GM20000 (cell line): Measurements from ENCODE around the gene MKNK2.
A peak's percentile ranks its signal among the peaks of the same experiment; 100 is the strongest.
"Not testable (repeated sequence)": the region's sequence is repeated elsewhere in the genome, so short reads cannot be mapped to it uniquely, and the experiment has no call there.

Source experiments
- DNase-seq: peaks from one replicate; pipeline ENCODE4 v3.0.0; 2012; ENCODE audit warnings: low spot score
- TF ChIP-seq, protein P1 (sequence below): IDR thresholded peaks from 2 replicates; pipeline ENCODE4 v1.5.1; 2012; ENCODE audit warnings: mild to moderate bottlenecking, control low read depth; ENCODE audit errors: extremely low read depth, missing control alignments

The MKNK2 gene

GRCh38 chr19:2039089-2039958, 11.7 kb downstream of the MKNK2 start:
- TF ChIP-seq, protein P1, sequence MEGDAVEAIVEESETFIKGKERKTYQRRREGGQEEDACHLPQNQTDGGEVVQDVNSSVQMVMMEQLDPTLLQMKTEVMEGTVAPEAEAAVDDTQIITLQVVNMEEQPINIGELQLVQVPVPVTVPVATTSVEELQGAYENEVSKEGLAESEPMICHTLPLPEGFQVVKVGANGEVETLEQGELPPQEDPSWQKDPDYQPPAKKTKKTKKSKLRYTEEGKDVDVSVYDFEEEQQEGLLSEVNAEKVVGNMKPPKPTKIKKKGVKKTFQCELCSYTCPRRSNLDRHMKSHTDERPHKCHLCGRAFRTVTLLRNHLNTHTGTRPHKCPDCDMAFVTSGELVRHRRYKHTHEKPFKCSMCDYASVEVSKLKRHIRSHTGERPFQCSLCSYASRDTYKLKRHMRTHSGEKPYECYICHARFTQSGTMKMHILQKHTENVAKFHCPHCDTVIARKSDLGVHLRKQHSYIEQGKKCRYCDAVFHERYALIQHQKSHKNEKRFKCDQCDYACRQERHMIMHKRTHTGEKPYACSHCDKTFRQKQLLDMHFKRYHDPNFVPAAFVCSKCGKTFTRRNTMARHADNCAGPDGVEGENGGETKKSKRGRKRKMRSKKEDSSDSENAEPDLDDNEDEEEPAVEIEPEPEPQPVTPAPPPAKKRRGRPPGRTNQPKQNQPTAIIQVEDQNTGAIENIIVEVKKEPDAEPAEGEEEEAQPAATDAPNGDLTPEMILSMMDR, result no peak
- no peak for DNase-seq

GRCh38 chr19:2038284-2039088, 12.6 kb downstream of the MKNK2 start:
- no peak for DNase-seq

GRCh38 chr19:2037651-2038255, 13.3 kb downstream of the MKNK2 start:
- DNase-seq, result no peak
- TF ChIP-seq, protein P1, result no peak

More at GRCh38 chr19:2038284-2039088, 12.6 kb downstream of the MKNK2 start:
- TF ChIP-seq, protein P1, result no peak

GRCh38 chr19:2036424-2036823, 14.6 kb downstream of the MKNK2 start:
- DNase-seq, result no peak
- TF ChIP-seq, protein P1, result no peak

- no peak for DNase-seq
- TF ChIP-seq, protein P1, result no peak
Measured at GRCh38 chr19:2035590-2035991, 15.5 kb downstream of the MKNK2 start.

GRCh38 chr19:2034729-2035589, 16.1 kb downstream of the MKNK2 start:
- TF ChIP-seq, protein P1, result no peak
- peak; percentile 81 for DNase-seq

GRCh38 chr19:2034253-2034652, 16.8 kb downstream of the MKNK2 start:
- not testable (repeated sequence) for DNase-seq
